Keratinocyte (primary cell): ENCODE measurements around the gene MTMR2. TPM values are rescaled to one million over a fixed set of nuclear protein-coding genes. Genes with fewer than 3 reads are reported as not detected.
A peak's percentile ranks its signal among the peaks of the same experiment; 100 is the strongest.

Experiments used
- DNase-seq: peaks from one replicate; pipeline ENCODE4 v3.0.0-alpha.2; 2011; ENCODE audit warnings: low read depth, missing footprints, low spot score
- FAIRE-seq: peaks from 2 replicates; lab custom pipeline; 2011; peaks lifted over from hg19 to GRCh38; lab: Jason Lieb, UNC
- H2AFZ ChIP-seq: 2 replicates; pipeline ENCODE4 v1.6.0; 2012; ENCODE audit warnings: low read length, control low read depth, inconsistent platforms; ENCODE audit not compliant: control insufficient read depth
- H3K27ac ChIP-seq: 2 replicates; pipeline ENCODE4 v1.5.1; 2011; ENCODE audit warnings: low read length; ENCODE audit not compliant: control insufficient read depth, insufficient read depth
- H3K27me3 ChIP-seq: 3 replicates; pipeline ENCODE4 v1.6.0; 2011; ENCODE audit warnings: low read length; ENCODE audit not compliant: control insufficient read depth, insufficient read depth; ENCODE audit errors: extremely low read depth
- H3K36me3 ChIP-seq, 2 experiments: 2 replicates in 1 of 2; 3 replicates in 1 of 2; pipeline ENCODE4 v1.5.1; 2011; ENCODE audit warnings: low read length in 2 of 2, mild to moderate bottlenecking in 1 of 2; ENCODE audit not compliant: control insufficient read depth in 2 of 2, insufficient read depth in 2 of 2; ENCODE audit errors: extremely low read depth in 1 of 2
- H3K4me1 ChIP-seq: 3 replicates; pipeline ENCODE4 v1.5.1; 2011; ENCODE audit warnings: low read length; ENCODE audit not compliant: control insufficient read depth, insufficient read depth; ENCODE audit errors: extremely low read depth
- H3K4me2 ChIP-seq: 3 replicates; pipeline ENCODE4 v1.6.0; 2011; ENCODE audit warnings: low read depth, low read length; ENCODE audit not compliant: control insufficient read depth, insufficient read depth; ENCODE audit errors: extremely low read depth
- H3K4me3 ChIP-seq, 3 experiments: fragments of 200-600 bp in 1 of 3; sonication (generic) in 1 of 3; 2 replicates in 2 of 3; 3 replicates in 1 of 3; pipeline ENCODE4 v1.5.1; 2011 to 2016; ENCODE audit warnings: low read length in 3 of 3, mild to moderate bottlenecking in 3 of 3, control low read depth in 2 of 3, inconsistent platforms in 1 of 3, low read depth in 1 of 3, mixed read lengths in 1 of 3, mixed run types in 1 of 3, moderate library complexity in 1 of 3; ENCODE audit not compliant: control insufficient read depth in 2 of 3, insufficient read depth in 2 of 3; ENCODE audit errors: extremely low read depth in 1 of 3
- H3K79me2 ChIP-seq: 2 replicates; pipeline ENCODE4 v1.6.0; 2012; ENCODE audit warnings: low read length; ENCODE audit not compliant: control insufficient read depth, insufficient read depth
- H3K9ac ChIP-seq: 3 replicates; pipeline ENCODE4 v1.6.0; 2011; ENCODE audit warnings: low read length; ENCODE audit not compliant: control insufficient read depth, insufficient read depth; ENCODE audit errors: extremely low read depth
- H3K9me1 ChIP-seq: 3 replicates; pipeline ENCODE4 v1.6.0; 2011; ENCODE audit warnings: low read length; ENCODE audit not compliant: control insufficient read depth, insufficient read depth; ENCODE audit errors: extremely low read depth
- H3K9me3 ChIP-seq: 2 replicates; pipeline ENCODE4 v1.5.1; 2012; ENCODE audit warnings: low read depth, low read length; ENCODE audit not compliant: control insufficient read depth
- H4K20me1 ChIP-seq: 3 replicates; pipeline ENCODE4 v1.6.0; 2011; ENCODE audit warnings: low read length; ENCODE audit not compliant: control insufficient read depth, insufficient read depth; ENCODE audit errors: extremely low read depth
- EZH2 ChIP-seq: IDR thresholded peaks from one replicate; pipeline ENCODE4 v1.6.1; 2012; ENCODE audit warnings: inconsistent platforms, mild to moderate bottlenecking, low read length, moderate library complexity
- dilution Hi-C: fragments of 300-500 bp; cut with MboI; formaldehyde crosslinking; loops from one replicate; pipeline ENCODE4 v1.7.0; 2020; ENCODE audit warnings: low sequenced_read_pairs; ENCODE audit not compliant: extremely low pct_ligation_motif_present
- polyA plus RNA-seq, 5 experiments: library from polyadenylated mRNA; depleted of rRNA in 3 of 5; stranded (reverse) in 3 of 5; stranded (forward) in 1 of 5; unstranded in 1 of 5; fragments of >200 nt; gene quantifications; 1 replicate in 1 of 5; 2 replicates in 3 of 5; 3 replicates in 1 of 5; pipeline versions ENCODE4 v1.2.1 to v1.2.3, GENCODE V29; 2011 to 2012; ENCODE audit warnings: missing spikeins in 2 of 5, low read depth in 1 of 5, low replicate concordance in 1 of 5
- small RNA-seq, 3 experiments: library from RNA; depleted of rRNA; stranded (forward); fragments of <200 nt; gene quantifications; one replicate each; pipeline ENCODE3, GENCODE V24; 2012; ENCODE audit warnings: low read depth in 3 of 3, low replicate concordance in 1 of 3; ENCODE audit not compliant: insufficient read length in 3 of 3
- TF ChIP-seq, protein P1 (sequence below), 3 experiments: IDR thresholded peaks in 1 of 3; conservative IDR thresholded peaks in 1 of 3; optimal IDR thresholded peaks in 1 of 3; 2 replicates in 2 of 3; 3 replicates in 1 of 3; pipeline versions ENCODE3 to v1.5.1; 2011; ENCODE audit warnings: low read length in 3 of 3, mild to moderate bottlenecking in 3 of 3, moderate library complexity in 2 of 3, control low read depth in 1 of 3, inconsistent platforms in 1 of 3; ENCODE audit not compliant: insufficient read depth in 2 of 3; ENCODE audit errors: extremely low read depth in 1 of 3

The MTMR2 gene
- polyA plus RNA-seq, 1 donor (not counting 4 experiments of a cell fraction or from before 2014, with no cell fraction given) = 27.0 TPM

- peaks cover 45% of the 10 kb centered on the region for H3K79me2 ChIP-seq
- FAIRE-seq (peak; percentile 73), DNase-seq (peak; percentile 76)
- H3K36me3 ChIP-seq = peaks cover 0 to 2% of the 10 kb centered on the region in 2 experiments
- peak within 1 kb of the TSS; percentile 80 to 94 (median 94) for H3K4me3 ChIP-seq
- no peaks in the 10 kb centered on the region for H4K20me1 ChIP-seq
- no peaks in the 10 kb centered on the region for H3K9me3 ChIP-seq
- TF ChIP-seq, protein P1, sequence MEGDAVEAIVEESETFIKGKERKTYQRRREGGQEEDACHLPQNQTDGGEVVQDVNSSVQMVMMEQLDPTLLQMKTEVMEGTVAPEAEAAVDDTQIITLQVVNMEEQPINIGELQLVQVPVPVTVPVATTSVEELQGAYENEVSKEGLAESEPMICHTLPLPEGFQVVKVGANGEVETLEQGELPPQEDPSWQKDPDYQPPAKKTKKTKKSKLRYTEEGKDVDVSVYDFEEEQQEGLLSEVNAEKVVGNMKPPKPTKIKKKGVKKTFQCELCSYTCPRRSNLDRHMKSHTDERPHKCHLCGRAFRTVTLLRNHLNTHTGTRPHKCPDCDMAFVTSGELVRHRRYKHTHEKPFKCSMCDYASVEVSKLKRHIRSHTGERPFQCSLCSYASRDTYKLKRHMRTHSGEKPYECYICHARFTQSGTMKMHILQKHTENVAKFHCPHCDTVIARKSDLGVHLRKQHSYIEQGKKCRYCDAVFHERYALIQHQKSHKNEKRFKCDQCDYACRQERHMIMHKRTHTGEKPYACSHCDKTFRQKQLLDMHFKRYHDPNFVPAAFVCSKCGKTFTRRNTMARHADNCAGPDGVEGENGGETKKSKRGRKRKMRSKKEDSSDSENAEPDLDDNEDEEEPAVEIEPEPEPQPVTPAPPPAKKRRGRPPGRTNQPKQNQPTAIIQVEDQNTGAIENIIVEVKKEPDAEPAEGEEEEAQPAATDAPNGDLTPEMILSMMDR (optimal IDR thresholded peaks at IDR 0.05 in 1 of 3, IDR thresholded peaks at IDR 0.05 in 1 of 3, conservative IDR thresholded peaks at IDR 0.05 in 1 of 3; ENCODE audit: extremely low read depth in 1 of 3, insufficient read depth in 2 of 3, low read length in 3 of 3) = no peak
- no peak for TF ChIP-seq EZH2
- peak within 1 kb of the TSS; percentile 95 for H3K9ac ChIP-seq
- H3K27ac ChIP-seq = peak within 1 kb of the TSS; percentile 96
- peaks cover 17% of the 10 kb centered on the region for H3K4me1 ChIP-seq
- H3K9me1 ChIP-seq = no peaks in the 10 kb centered on the region
- dilution Hi-C loops = no loop called here
- peak within 1 kb of the TSS; percentile 87 for H2AFZ ChIP-seq
- H3K27me3 ChIP-seq = no peaks in the 10 kb centered on the region
- H3K4me2 ChIP-seq = peak within 1 kb of the TSS; percentile 96
These were observed 134.3 kb downstream of the MTMR2 start, which contains the start of gene FAM76B for GRCh38 chr11:95789506-95790122. Gene FAM76B, minus strand, starts transcription at chr11:95789782. Its CDS starts 304 bp downstream, at chr11:95789478.

DNA sequence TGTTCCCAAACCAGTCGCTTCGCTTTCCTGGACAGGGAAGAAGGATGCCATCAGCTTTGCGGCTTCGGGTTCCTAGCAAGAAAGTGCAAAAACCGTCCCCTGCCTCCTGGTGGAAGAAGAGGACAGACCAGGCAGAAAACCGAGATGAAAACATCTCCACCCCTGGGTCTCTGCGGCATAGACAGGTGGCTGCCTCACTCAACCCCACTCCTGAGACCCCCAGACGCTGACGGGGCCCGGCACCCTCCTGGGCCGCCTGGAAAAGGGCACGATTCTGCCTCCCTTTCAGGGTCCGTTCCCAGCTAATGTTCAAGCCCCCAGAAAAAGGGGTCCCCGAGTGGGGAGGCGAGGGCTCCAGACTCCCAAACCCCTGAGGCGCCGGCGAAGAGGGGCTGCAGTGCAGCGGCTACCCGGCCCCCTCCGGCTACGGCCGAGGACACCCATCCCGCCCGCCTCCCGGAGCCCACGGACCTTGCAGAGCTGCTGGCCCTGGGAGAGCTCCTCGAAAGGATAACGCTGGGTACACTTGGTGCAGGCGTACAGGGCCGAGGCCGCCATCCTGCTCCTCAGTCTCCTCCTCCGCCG, 134.9 kb downstream of the MTMR2 start:
- Histone ChIP-seq H3K4me2 (peak overlapping the region; percentile 87), H2AFZ (peak overlapping the region; percentile 85), H4K20me1 (no peaks in the 10 kb centered on the region), H3K9me3 (no peaks in the 10 kb centered on the region), H3K36me3 (peaks cover 0 to 2% of the 10 kb centered on the region in 2 experiments), H3K9me1 (no peaks in the 10 kb centered on the region), H3K9ac (peak overlapping the region; percentile 95), H3K4me1 (peaks cover 17% of the 10 kb centered on the region), H3K27ac (peak overlapping the region; percentile 96), H3K4me3 (peak overlapping the region; percentile 80 to 94 (median 94)), H3K27me3 (no peaks in the 10 kb centered on the region), H3K79me2 (peaks cover 39% of the 10 kb centered on the region)
- no peak for TF ChIP-seq EZH2
- TF ChIP-seq, protein P1 (optimal IDR thresholded peaks at IDR 0.05 in 1 of 3, IDR thresholded peaks at IDR 0.05 in 1 of 3, conservative IDR thresholded peaks at IDR 0.05 in 1 of 3; ENCODE audit: extremely low read depth in 1 of 3, insufficient read depth in 2 of 3, low read length in 3 of 3) = peak in 2 of 3 experiments; percentile 12 to 26
- dilution Hi-C loops = no loop called here
- DNase-seq = no peak
- no peak for FAIRE-seq

Small RNAs within 50 kb of the gene (small RNA-seq; reads per million reads assigned to genes)
- gene RNA5SP345 = 0 to 0.67 (median 0) reads per million in 3 experiments

Other genes with a start within 250 kb of the MTMR2 start
- 8.7 to 17.4 TPM (median 10.4 TPM) in 3 replicates for gene FAM76B, start 134.3 kb downstream of the MTMR2 start, polyA plus RNA-seq
- 12.0 to 27.1 TPM (median 16.9 TPM) in 3 replicates for gene CEP57, start 133.6 kb downstream of the MTMR2 start, polyA plus RNA-seq